OCI-LY7 (cell line): Measurements from ENCODE around the gene TTBK1. TPM values are rescaled to one million over a fixed set of nuclear protein-coding genes. Genes with fewer than 3 reads are reported as not detected.

ENCODE experiments used
- BruUV-seq: library from RNA; stranded (reverse); fragments of 400-500 nt; replicated peaks from 2 replicates; lab custom pipeline; 2021; lab: Mats Ljungman, UMichigan
- CTCF ChIA-PET: fragments of 300-600 bp; sonication (Branson Sonifier 250); formaldehyde crosslinking; loops from one replicate; lab custom pipeline; 2022; ENCODE audit warnings: antibody characterized with exemption; ENCODE audit not compliant: unreplicated experiment; lab: Charles Lee
- POLR2A ChIA-PET: fragments of 300-600 bp; sonication (Branson Sonifier 250); formaldehyde crosslinking; loops from one replicate; lab custom pipeline; 2022; ENCODE audit warnings: antibody characterized with exemption; lab: Charles Lee
- DNase-seq: peaks from one replicate; pipeline ENCODE4 v3.0.0-alpha.2; 2015; ENCODE audit warnings: low spot score
- H2AFZ ChIP-seq: fragments of 200-600 bp; sonication (generic), shearing (Covaris generic); 2 replicates; pipeline ENCODE4 v1.6.1; 2014; ENCODE audit warnings: mild to moderate bottlenecking, antibody characterized with exemption, low read length, moderate library complexity
- H3K27ac ChIP-seq: fragments of 200-600 bp; sonication (generic); 2 replicates; pipeline ENCODE4 v1.5.1; 2014; ENCODE audit warnings: mixed run types, low read depth, mild to moderate bottlenecking, moderate library complexity, low read length, inconsistent platforms; ENCODE audit not compliant: poor library complexity, severe bottlenecking
- H3K36me3 ChIP-seq: fragments of 200-600 bp; sonication (generic); 2 replicates; pipeline ENCODE4 v1.6.1; 2014; ENCODE audit warnings: mild to moderate bottlenecking, antibody characterized with exemption, low read length, moderate library complexity, mixed read lengths; ENCODE audit not compliant: insufficient read depth
- H3K4me1 ChIP-seq: fragments of 200-600 bp; sonication (generic); 2 replicates; pipeline ENCODE4 v1.5.1; 2014; ENCODE audit warnings: mild to moderate bottlenecking, low read length; ENCODE audit not compliant: insufficient read depth, poor library complexity, severe bottlenecking
- H3K4me2 ChIP-seq: fragments of 200-600 bp; sonication (generic); 2 replicates; pipeline ENCODE4 v1.6.1; 2014; ENCODE audit warnings: mild to moderate bottlenecking, low read length
- H3K4me3 ChIP-seq: fragments of 200-600 bp; sonication (generic); 2 replicates; pipeline ENCODE4 v1.5.1; 2014; ENCODE audit warnings: mild to moderate bottlenecking, low read depth, low read length; ENCODE audit not compliant: poor library complexity, severe bottlenecking
- H3K79me2 ChIP-seq: fragments of 200-600 bp; sonication (generic); 2 replicates; pipeline ENCODE4 v1.6.1; 2016; ENCODE audit warnings: low read depth, mild to moderate bottlenecking, low read length, moderate library complexity, mixed read lengths; ENCODE audit not compliant: insufficient read depth
- H3K9me2 ChIP-seq: fragments of 200-600 bp; sonication (generic); 2 replicates; pipeline ENCODE4 v1.6.1; 2016; ENCODE audit warnings: mild to moderate bottlenecking, low read length, mixed read lengths; ENCODE audit not compliant: insufficient read depth
- H3K9me3 ChIP-seq: fragments of 200-600 bp; sonication (generic); 2 replicates; pipeline ENCODE4 v1.6.1; 2014; ENCODE audit warnings: mild to moderate bottlenecking, mixed run types, low read length, mixed read lengths
- H4K20me1 ChIP-seq: fragments of 200-600 bp; sonication (generic); 2 replicates; pipeline ENCODE4 v1.6.1; 2014; ENCODE audit warnings: mild to moderate bottlenecking, antibody characterized with exemption, low read length, moderate library complexity, mixed read lengths; ENCODE audit not compliant: insufficient read depth
- EZH2phosphoT487 ChIP-seq: fragments of 200-600 bp; sonication (generic); IDR thresholded peaks from 2 replicates; pipeline ENCODE4 v1.6.1; 2018; ENCODE audit warnings: low read depth, borderline replicate concordance, mild to moderate bottlenecking, mixed run types, antibody characterized with exemption, low read length, moderate library complexity, mixed read lengths
- intact Hi-C: fragments of 100-400 bp; cut with micrococcal nuclease; formaldehyde crosslinking; loops from one replicate; pipeline ENCODE4 v1.10.0; 2022; ENCODE audit not compliant: unreplicated experiment
- total RNA-seq, 2 experiments: library from RNA; depleted of rRNA in 1 of 2; stranded (reverse); fragments of >200 nt in 1 of 2; shearing (Covaris generic) in 1 of 2; gene quantifications; 2 replicates each; pipeline ENCODE4 v1.2.3, GENCODE V29; 2014 to 2022
- TF ChIP-seq, protein P1 (sequence below): fragments of 200-600 bp; sonication (generic); conservative IDR thresholded peaks from 2 replicates; pipeline ENCODE4 v1.5.1; 2014; ENCODE audit warnings: mild to moderate bottlenecking, antibody characterized with exemption, low read length, moderate library complexity, mixed read lengths

The TTBK1 gene
- total RNA-seq, 2 experiments from 2014 or later, result 0.35 to 1.7 TPM

DNA sequence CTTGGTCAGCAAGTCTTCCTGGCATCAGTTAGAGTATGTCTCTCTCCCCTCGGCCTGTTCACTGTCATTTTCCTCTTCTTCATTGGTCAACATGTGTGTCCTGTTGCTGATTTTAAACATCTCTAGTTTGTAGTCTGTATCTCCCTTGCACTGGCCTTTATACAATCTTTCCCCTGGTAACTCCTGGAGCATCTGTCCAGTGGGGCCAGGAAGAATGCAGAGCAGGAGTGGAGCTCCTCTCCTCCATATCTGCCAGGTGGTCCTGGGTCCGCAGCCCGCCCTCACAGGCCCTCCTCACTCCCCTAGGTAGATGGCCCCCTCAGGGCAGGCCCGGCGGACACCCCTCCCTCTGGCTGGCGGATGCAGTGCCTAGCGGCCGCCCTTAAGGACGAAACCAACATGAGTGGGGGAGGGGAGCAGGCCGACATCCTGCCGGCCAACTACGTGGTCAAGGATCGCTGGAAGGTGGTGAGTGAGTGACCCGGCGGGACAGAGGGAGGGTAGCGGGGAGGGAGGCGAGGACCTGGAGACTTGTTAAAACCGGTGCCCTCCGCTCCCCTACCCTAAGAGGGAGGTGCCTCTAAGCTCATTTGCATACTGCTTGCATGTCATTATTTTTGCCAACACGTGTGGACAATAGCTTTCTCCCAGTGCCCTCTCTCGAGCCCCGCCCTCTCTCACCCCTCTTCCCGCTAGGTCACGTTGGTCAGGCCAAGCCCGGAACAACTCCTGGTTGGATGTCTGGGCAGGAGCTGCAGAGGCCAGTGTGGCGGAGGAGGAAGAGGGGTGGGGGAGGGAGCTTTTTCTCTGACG is 3.2 kb downstream of the TTBK1 start:
- Histone ChIP-seq H3K9me2 (no peaks in the 10 kb centered on the region), H3K36me3 (no peaks in the 10 kb centered on the region), H3K4me1 (peaks cover 20% of the 10 kb centered on the region), H3K79me2 (no peaks in the 10 kb centered on the region), H3K9me3 (no peaks in the 10 kb centered on the region), H2AFZ (peak overlapping the region; percentile 94), H4K20me1 (no peaks in the 10 kb centered on the region), H3K4me3 (peak overlapping the region; percentile 72), H3K4me2 (peak overlapping the region; percentile 73), H3K27ac (no peak overlapping the region)
- BruUV-seq, result no TSS peak
- CTCF ChIA-PET, result interaction anchor here (0.6 to 1.9 kb wide), 4 partner anchors 9 to 115 kb away, joined by 3 to 25 read pairs (median 8); partner anchors contain the start of gene DNPH1
- no peak for TF ChIP-seq EZH2phosphoT487
- TF ChIP-seq, protein P1, sequence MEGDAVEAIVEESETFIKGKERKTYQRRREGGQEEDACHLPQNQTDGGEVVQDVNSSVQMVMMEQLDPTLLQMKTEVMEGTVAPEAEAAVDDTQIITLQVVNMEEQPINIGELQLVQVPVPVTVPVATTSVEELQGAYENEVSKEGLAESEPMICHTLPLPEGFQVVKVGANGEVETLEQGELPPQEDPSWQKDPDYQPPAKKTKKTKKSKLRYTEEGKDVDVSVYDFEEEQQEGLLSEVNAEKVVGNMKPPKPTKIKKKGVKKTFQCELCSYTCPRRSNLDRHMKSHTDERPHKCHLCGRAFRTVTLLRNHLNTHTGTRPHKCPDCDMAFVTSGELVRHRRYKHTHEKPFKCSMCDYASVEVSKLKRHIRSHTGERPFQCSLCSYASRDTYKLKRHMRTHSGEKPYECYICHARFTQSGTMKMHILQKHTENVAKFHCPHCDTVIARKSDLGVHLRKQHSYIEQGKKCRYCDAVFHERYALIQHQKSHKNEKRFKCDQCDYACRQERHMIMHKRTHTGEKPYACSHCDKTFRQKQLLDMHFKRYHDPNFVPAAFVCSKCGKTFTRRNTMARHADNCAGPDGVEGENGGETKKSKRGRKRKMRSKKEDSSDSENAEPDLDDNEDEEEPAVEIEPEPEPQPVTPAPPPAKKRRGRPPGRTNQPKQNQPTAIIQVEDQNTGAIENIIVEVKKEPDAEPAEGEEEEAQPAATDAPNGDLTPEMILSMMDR, result no peak
- peak; percentile 83 for DNase-seq
- POLR2A ChIA-PET, result interaction anchor here (0.6 to 1.8 kb wide), 8 partner anchors 8 to 260 kb away, joined by 3 to 7 read pairs (median 4); partner anchors contain the start of genes ABCC10 and DNPH1
- intact Hi-C loops, result loop anchor here (1.0 kb wide), 1 partner anchor 75 kb away; the partner anchor contains the start of gene SRF

- peak overlapping the region; percentile 72 for H3K4me3 ChIP-seq
- no peaks in the 10 kb centered on the region for H3K36me3 ChIP-seq
- TF ChIP-seq EZH2phosphoT487, result no peak
- TF ChIP-seq, protein P1, result peak; percentile 27; the same call in 1 of the 2 replicates
- CTCF ChIA-PET, result interaction anchor here (0.6 to 1.9 kb wide), 4 partner anchors 9 to 114 kb away, joined by 3 to 25 read pairs (median 8); partner anchors contain the start of gene DNPH1
- H3K27ac ChIP-seq, result no peak overlapping the region
- no TSS peak for BruUV-seq
- POLR2A ChIA-PET, result interaction anchor here (0.6 to 1.8 kb wide), 7 partner anchors 9 to 259 kb away, joined by 3 to 7 read pairs (median 5); partner anchors contain the start of genes ABCC10 and DNPH1
- intact Hi-C loops, result no loop called here
- no peaks in the 10 kb centered on the region for H3K9me2 ChIP-seq
- H3K4me2 ChIP-seq, result peak overlapping the region; percentile 73
- peaks cover 20% of the 10 kb centered on the region for H3K4me1 ChIP-seq
- H3K9me3 ChIP-seq, result no peaks in the 10 kb centered on the region
- H4K20me1 ChIP-seq, result no peaks in the 10 kb centered on the region
- H2AFZ ChIP-seq, result peak overlapping the region; percentile 94
- no peaks in the 10 kb centered on the region for H3K79me2 ChIP-seq
- DNase-seq, result peak; percentile 89
These were observed 4.1 kb downstream of the TTBK1 start for GRCh38 chr6:43247114-43247999.
